Lung (tissue), 12 donors: Measurements from ENCODE around the gene BBS10. TPM values are rescaled to one million over a fixed set of nuclear protein-coding genes. Genes with fewer than 3 reads are reported as not detected.

ENCODE experiments used
- ATAC-seq: fragments of 200-7000 bp; cut with Tn5 transposase; one replicate; pipeline ENCODE4 v1.9.1; 2020; ENCODE audit warnings: moderate number of reproducible peaks; ENCODE audit not compliant: insufficient read depth, low FRiP score
- DNase-seq, 3 donors: peaks; one replicate each; pipeline ENCODE4 v3.0.0-alpha.2; 2013 to 2017
- H3K27ac ChIP-seq, 2 donors: one replicate each; pipeline ENCODE4 v1.5.1; 2013; ENCODE audit warnings: mild to moderate bottlenecking in 2 of 2, moderate library complexity in 2 of 2, control low read depth in 1 of 2, inconsistent platforms in 1 of 2, low read depth in 1 of 2, low read length in 1 of 2
- H3K27me3 ChIP-seq, 3 donors: one replicate each; pipeline ENCODE4 v1.5.1; 2013; ENCODE audit warnings: low read length in 2 of 3; ENCODE audit not compliant: control insufficient read depth in 3 of 3, insufficient read depth in 3 of 3
- H3K36me3 ChIP-seq, 4 donors: one replicate each; pipeline ENCODE4 v1.5.1; 2013; ENCODE audit warnings: low read length in 4 of 4, mild to moderate bottlenecking in 1 of 4, moderate library complexity in 1 of 4; ENCODE audit not compliant: control insufficient read depth in 4 of 4, insufficient read depth in 4 of 4
- H3K4me1 ChIP-seq, 5 donors: one replicate each; pipeline ENCODE4 v1.5.1; 2013; ENCODE audit warnings: low read length in 5 of 5, mild to moderate bottlenecking in 2 of 5, moderate library complexity in 1 of 5; ENCODE audit not compliant: control insufficient read depth in 5 of 5, insufficient read depth in 5 of 5
- H3K4me3 ChIP-seq: one replicate; pipeline ENCODE4 v1.5.1; 2013; ENCODE audit warnings: mild to moderate bottlenecking, control low read depth, moderate library complexity
- H3K9ac ChIP-seq, 2 donors: one replicate each; pipeline ENCODE4 v1.5.1; 2013; ENCODE audit warnings: low read length in 2 of 2, control low read depth in 1 of 2; ENCODE audit not compliant: insufficient read depth in 1 of 2
- H3K9me3 ChIP-seq, 4 donors: one replicate each; pipeline ENCODE4 v1.5.1; 2013; ENCODE audit warnings: low read length in 3 of 4, mild to moderate bottlenecking in 1 of 4, moderate library complexity in 1 of 4; ENCODE audit not compliant: control insufficient read depth in 4 of 4, insufficient read depth in 3 of 4
- CTCF ChIP-seq: IDR thresholded peaks from 2 replicates; pipeline ENCODE4 v1.5.1; 2012; ENCODE audit warnings: mild to moderate bottlenecking; ENCODE audit errors: control extremely low read depth, extremely low read depth
- WGBS, 2 donors: extraction: QIAGEN DNeasy Blood & Tissue Kit; methylation state at CpG; one replicate each; pipeline ENCODE4 v1.1.7; 2013; 5-methylcytosine and 5-hydroxymethylcytosine counted together
- polyA plus RNA-seq, 2 donors: library from polyadenylated mRNA; stranded (reverse); fragments of 200-250 nt; gene quantifications; one replicate each; pipeline ENCODE4 v1.2.1, GENCODE V29; 2013
- total RNA-seq, 2 donors: library from RNA; depleted of rRNA in 1 of 2; stranded (reverse); fragments of >200 nt in 1 of 2; gene quantifications; one replicate each; pipeline ENCODE4 v1.2.1, GENCODE V29; 2014 to 2021
- donor health status: control.
- donor health status: control.
- donor health status: Bipolar disorder and iron deficiency.
- donor health status: healthy.
- donor health status: DM: yes; HTN: yes; CAD: no.

The BBS10 gene
- total and polyA plus RNA-seq, 4 donors: 5.1 to 28.9 (median 8.8) TPM

- Histone ChIP-seq H3K27me3 (no peaks in the 10 kb centered on the region), H3K36me3 (no peaks in the 10 kb centered on the region), H3K4me1 (no peaks in the 10 kb centered on the region), H3K9ac (no peak overlapping the region), H3K4me3 (no peak overlapping the region), H3K9me3 (no peaks in the 10 kb centered on the region), H3K27ac (no peak overlapping the region)
- ATAC-seq (no peak), DNase-seq (peak in 1 of 3 donors; percentile 7)
- TF ChIP-seq CTCF: no peak
- WGBS, 2 donors: 76 to 92% methylated on average over 9 of the region's 9 CpGs
Measured at GRCh38 chr12:76313299-76313698, 34.9 kb downstream of the BBS10 start.

GRCh38 chr12:76312315-76312714 lies 35.9 kb downstream of the BBS10 start:
- H3K9ac ChIP-seq: no peak overlapping the region
- TF ChIP-seq CTCF: no peak
- 71 to 81% methylated on average over 7 of the region's 7 CpGs for WGBS, 2 donors
- no peaks in the 10 kb centered on the region for H3K4me1 ChIP-seq
- no peak overlapping the region for H3K27ac ChIP-seq
- no peak for ATAC-seq
- no peak overlapping the region for H3K4me3 ChIP-seq
- peak in 2 of 3 donors; percentile 12 to 22 for DNase-seq
- no peaks in the 10 kb centered on the region for H3K36me3 ChIP-seq
- no peaks in the 10 kb centered on the region for H3K9me3 ChIP-seq
- no peaks in the 10 kb centered on the region for H3K27me3 ChIP-seq

GRCh38 chr12:76311796-76312195 lies 36.4 kb downstream of the BBS10 start:
- TF ChIP-seq CTCF: no peak
- ATAC-seq (no peak), DNase-seq (no peak)
- Histone ChIP-seq H3K27me3 (no peaks in the 10 kb centered on the region), H3K27ac (no peak overlapping the region), H3K4me3 (no peak overlapping the region), H3K4me1 (no peaks in the 10 kb centered on the region), H3K9ac (no peak overlapping the region), H3K36me3 (no peaks in the 10 kb centered on the region), H3K9me3 (no peaks in the 10 kb centered on the region)
- WGBS, 2 donors: 88 to 97% methylated on average over 3 of the region's 3 CpGs

- Histone ChIP-seq H3K4me3 (no peak overlapping the region), H3K9ac (no peak overlapping the region), H3K27me3 (no peaks in the 10 kb centered on the region), H3K36me3 (no peaks in the 10 kb centered on the region), H3K27ac (no peak overlapping the region), H3K9me3 (no peaks in the 10 kb centered on the region), H3K4me1 (no peaks in the 10 kb centered on the region)
- ATAC-seq: no peak
- DNase-seq: no peak
- TF ChIP-seq CTCF: no peak
Measured at GRCh38 chr12:76310110-76310509, 38.1 kb downstream of the BBS10 start.
